Measurements from ENCODE around the gene MRPL45. TPM values are rescaled to one million over a fixed set of nuclear protein-coding genes. Genes with fewer than 3 reads are reported as not detected.

MRPL45 gene
- total and polyA plus RNA-seq, 9 of the 15 experiments (the other 6 are each of a cell fraction or from before 2014, with no cell fraction given) = 48.4 to 228 (median 76.8) TPM

DNA sequence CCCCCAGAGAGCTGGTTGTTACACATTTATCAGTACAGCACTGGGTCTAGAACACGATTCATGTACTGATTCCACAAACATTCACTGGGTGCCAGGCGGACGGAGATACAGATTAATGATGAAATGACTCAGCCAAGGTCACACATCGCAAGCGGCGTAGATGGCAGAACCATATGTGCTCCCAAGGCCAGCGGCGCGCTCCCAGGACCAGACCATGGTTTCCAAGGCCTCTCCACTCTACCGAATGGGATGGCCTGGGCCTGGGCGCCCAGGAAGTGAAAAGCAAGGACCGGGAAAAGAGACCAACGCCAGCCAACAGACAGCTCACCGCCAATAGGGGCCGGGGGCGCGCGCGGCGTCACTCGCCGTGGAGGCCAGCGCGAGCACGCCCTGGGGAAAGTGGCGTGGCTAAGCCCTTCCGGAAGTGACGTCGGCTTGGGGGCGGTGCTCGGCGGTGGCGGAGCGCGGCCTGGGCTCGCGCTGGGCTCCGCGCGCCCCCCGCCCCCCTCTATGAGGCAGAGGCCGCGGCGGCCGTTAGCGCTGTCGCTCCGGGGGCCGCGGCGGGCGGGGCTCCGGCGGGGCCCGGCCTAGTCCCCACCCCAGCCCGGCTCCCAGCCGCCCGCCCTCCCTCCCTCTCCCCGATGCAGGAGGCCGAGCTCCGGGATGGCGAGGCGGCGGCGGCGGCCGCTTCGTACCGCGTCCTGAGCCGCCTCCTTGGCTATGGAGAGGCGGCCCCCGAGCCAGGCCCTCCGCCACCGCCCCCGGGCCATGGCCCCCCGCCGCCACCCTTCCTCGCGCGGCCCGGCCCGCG is 54.6 kb downstream of the MRPL45 start, which contains the start of gene SOCS7 (continued):
- TF ChIP-seq ZNF445 (CRISPR knock-in tag; IDR thresholded peaks at IDR 0.05; ENCODE audit: low read depth) = no peak
- TF ChIP-seq, protein P1, sequence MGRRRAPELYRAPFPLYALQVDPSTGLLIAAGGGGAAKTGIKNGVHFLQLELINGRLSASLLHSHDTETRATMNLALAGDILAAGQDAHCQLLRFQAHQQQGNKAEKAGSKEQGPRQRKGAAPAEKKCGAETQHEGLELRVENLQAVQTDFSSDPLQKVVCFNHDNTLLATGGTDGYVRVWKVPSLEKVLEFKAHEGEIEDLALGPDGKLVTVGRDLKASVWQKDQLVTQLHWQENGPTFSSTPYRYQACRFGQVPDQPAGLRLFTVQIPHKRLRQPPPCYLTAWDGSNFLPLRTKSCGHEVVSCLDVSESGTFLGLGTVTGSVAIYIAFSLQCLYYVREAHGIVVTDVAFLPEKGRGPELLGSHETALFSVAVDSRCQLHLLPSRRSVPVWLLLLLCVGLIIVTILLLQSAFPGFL (CRISPR knock-in tag; IDR thresholded peaks at IDR 0.05) = peak; percentile 38; the same call in 1 of the 2 replicates
- no peak for TF ChIP-seq MXI1 (IDR thresholded peaks at IDR 0.05; ENCODE audit: low read depth, low read length)
- no peak for TF ChIP-seq ZNF79 (CRISPR knock-in tag; IDR thresholded peaks at IDR 0.05; ENCODE audit: low read depth)
- no peak for TF ChIP-seq MYNN (IDR thresholded peaks at IDR 0.05)
- TF ChIP-seq MYNN (CRISPR knock-in tag; IDR thresholded peaks at IDR 0.05) = no peak
- peak; percentile 60; the same call in 1 of the 2 replicates for TF ChIP-seq RB1 (IDR thresholded peaks at IDR 0.05; ENCODE audit: low read depth)
- TF ChIP-seq TCF3 (CRISPR knock-in tag; IDR thresholded peaks at IDR 0.05) = no peak
- TF ChIP-seq C11orf30 (IDR thresholded peaks at IDR 0.05; ENCODE audit: low read depth) = 0 out of 2 replicates have a peak, but pooled peaks have one; percentile 17
- no peak for TF ChIP-seq TSC22D4 (tag; IDR thresholded peaks at IDR 0.05)
- TF ChIP-seq PURB (CRISPR knock-in tag; IDR thresholded peaks at IDR 0.05; ENCODE audit: low read depth) = no peak
- no peak for TF ChIP-seq ZNF444 (CRISPR knock-in tag; IDR thresholded peaks at IDR 0.05)
- no peak for TF ChIP-seq ZNF384 (IDR thresholded peaks at IDR 0.05; ENCODE audit: low read depth, low read length)
- no peak for TF ChIP-seq PTTG1 (tag; IDR thresholded peaks at IDR 0.05; ENCODE audit: low read depth)
- TF ChIP-seq, protein P2, sequence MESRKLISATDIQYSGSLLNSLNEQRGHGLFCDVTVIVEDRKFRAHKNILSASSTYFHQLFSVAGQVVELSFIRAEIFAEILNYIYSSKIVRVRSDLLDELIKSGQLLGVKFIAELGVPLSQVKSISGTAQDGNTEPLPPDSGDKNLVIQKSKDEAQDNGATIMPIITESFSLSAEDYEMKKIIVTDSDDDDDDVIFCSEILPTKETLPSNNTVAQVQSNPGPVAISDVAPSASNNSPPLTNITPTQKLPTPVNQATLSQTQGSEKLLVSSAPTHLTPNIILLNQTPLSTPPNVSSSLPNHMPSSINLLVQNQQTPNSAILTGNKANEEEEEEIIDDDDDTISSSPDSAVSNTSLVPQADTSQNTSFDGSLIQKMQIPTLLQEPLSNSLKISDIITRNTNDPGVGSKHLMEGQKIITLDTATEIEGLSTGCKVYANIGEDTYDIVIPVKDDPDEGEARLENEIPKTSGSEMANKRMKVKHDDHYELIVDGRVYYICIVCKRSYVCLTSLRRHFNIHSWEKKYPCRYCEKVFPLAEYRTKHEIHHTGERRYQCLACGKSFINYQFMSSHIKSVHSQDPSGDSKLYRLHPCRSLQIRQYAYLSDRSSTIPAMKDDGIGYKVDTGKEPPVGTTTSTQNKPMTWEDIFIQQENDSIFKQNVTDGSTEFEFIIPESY (CRISPR knock-in tag; IDR thresholded peaks at IDR 0.05) = no peak
- no peak for TF ChIP-seq ETV6 (IDR thresholded peaks at IDR 0.05; ENCODE audit: borderline replicate concordance in 1 of 2, low read depth in 2 of 2, low read length in 1 of 2)
- no peak for TF ChIP-seq ETV6 (CRISPR knock-in tag; IDR thresholded peaks at IDR 0.05; ENCODE audit: borderline replicate concordance)
- no peak for TF ChIP-seq CEBPG (CRISPR knock-in tag; IDR thresholded peaks at IDR 0.05)
- TF ChIP-seq CEBPG (tag; conservative IDR thresholded peaks at IDR 0.05 in 1 of 2, IDR thresholded peaks at IDR 0.05 in 1 of 2) = no peak
- TF ChIP-seq ZZZ3 (IDR thresholded peaks at IDR 0.05) = no peak
- no peak for TF ChIP-seq ZBTB8A (IDR thresholded peaks at IDR 0.05; ENCODE audit: partially characterized antibody)
- TF ChIP-seq ZFPM2 (CRISPR knock-in tag; IDR thresholded peaks at IDR 0.05) = no peak
- no peak for TF ChIP-seq TOE1 (IDR thresholded peaks at IDR 0.05; ENCODE audit: borderline replicate concordance)
- TF ChIP-seq TOE1 (CRISPR knock-in tag; IDR thresholded peaks at IDR 0.05; ENCODE audit: borderline replicate concordance, low read depth) = no peak
- no peak for TF ChIP-seq ZC3H8 (IDR thresholded peaks at IDR 0.05)
- TF ChIP-seq TAF9B (IDR thresholded peaks at IDR 0.05; ENCODE audit: partially characterized antibody) = peak; percentile 60
- no peak for TF ChIP-seq NFIX (CRISPR knock-in tag; IDR thresholded peaks at IDR 0.05; ENCODE audit: low read depth)
- no peak for TF ChIP-seq SMC3 (conservative IDR thresholded peaks at IDR 0.05; ENCODE audit: insufficient read depth, low read depth, low read length)
- no peak for TF ChIP-seq ZNF507 (tag; conservative IDR thresholded peaks at IDR 0.05)

Data from K562 (cell line).